GM20000 (cell line): ENCODE results near the gene PLPPR1.

Experiments
- DNase-seq: peaks from one replicate; pipeline ENCODE4 v3.0.0; 2012; ENCODE audit warnings: low spot score
- TF ChIP-seq, protein P1 (sequence below): IDR thresholded peaks from 2 replicates; pipeline ENCODE4 v1.5.1; 2012; ENCODE audit warnings: mild to moderate bottlenecking, control low read depth; ENCODE audit errors: extremely low read depth, missing control alignments

PLPPR1 gene

DNA sequence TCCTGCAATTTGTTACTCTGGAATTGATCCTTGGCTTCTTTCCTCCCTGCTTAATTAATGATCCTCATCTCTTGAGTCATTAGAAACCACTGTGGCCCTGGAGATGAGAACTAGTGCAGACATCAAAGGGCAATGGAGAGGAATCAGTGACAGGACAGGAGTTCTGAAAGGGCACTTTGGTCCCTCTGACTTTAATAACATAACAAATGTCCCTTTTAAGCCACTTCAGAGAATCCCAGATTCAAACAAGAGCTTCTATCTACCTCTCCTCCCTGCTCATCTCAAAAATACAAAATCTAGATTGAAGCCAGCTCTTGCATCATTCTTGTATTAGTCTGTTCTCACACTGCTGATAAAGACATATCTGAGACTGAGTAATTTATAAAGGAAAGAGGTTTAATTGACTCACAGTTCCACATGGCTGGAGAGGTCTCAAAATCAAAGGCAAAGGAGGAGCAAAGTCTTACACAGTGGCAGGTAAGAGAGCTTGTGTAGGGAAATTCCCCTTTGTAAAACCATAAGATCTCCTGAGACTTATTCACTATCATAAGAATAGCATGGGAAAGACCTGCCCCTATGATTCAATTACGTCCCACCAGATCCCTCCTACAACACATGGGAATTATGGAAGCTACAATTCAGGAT is 139.1 kb downstream of the PLPPR1 start:
- no peak for DNase-seq
- TF ChIP-seq, protein P1, sequence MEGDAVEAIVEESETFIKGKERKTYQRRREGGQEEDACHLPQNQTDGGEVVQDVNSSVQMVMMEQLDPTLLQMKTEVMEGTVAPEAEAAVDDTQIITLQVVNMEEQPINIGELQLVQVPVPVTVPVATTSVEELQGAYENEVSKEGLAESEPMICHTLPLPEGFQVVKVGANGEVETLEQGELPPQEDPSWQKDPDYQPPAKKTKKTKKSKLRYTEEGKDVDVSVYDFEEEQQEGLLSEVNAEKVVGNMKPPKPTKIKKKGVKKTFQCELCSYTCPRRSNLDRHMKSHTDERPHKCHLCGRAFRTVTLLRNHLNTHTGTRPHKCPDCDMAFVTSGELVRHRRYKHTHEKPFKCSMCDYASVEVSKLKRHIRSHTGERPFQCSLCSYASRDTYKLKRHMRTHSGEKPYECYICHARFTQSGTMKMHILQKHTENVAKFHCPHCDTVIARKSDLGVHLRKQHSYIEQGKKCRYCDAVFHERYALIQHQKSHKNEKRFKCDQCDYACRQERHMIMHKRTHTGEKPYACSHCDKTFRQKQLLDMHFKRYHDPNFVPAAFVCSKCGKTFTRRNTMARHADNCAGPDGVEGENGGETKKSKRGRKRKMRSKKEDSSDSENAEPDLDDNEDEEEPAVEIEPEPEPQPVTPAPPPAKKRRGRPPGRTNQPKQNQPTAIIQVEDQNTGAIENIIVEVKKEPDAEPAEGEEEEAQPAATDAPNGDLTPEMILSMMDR = no peak

DNA sequence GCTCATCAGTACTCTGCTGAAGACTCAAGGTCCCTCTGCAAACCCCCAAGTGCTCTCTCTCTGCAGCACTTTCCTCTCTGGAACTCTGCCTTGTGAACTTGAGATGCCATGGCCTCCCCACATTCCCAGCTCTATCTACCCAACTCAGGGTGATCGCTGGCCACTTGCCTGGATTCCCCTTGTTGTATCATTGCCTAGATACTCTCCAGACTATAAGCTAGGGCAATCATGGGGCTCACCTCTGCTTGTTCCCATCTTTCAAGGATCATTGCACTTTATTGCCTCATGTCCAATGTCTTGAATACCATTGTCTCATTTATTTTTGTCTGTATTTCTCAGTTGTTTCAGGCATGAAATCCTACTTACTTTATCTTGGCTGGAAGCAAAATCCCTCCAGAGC is 144.1 kb downstream of the PLPPR1 start:
- TF ChIP-seq, protein P1 = no peak
- DNase-seq = no peak

DNA sequence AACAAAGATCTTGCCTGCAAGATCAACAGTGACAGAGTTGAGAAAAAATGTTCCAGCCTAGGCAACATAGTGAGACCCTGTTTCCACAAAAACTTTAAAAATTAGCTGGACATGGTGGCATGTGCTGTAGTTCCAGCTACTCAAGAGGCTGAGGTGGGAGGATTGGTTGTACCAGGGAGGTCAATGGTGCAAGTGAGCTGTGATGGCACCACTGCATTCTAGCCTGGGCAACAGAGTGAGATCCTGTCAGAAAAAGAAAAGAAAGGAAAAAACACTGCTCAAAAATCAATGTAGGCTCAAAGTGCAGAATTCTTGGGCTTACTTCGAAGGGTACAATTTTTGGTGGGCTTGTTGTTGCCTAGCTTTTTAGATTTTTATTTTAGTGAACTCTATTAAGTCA is 145.4 kb downstream of the PLPPR1 start:
- TF ChIP-seq, protein P1 = no peak

DNA sequence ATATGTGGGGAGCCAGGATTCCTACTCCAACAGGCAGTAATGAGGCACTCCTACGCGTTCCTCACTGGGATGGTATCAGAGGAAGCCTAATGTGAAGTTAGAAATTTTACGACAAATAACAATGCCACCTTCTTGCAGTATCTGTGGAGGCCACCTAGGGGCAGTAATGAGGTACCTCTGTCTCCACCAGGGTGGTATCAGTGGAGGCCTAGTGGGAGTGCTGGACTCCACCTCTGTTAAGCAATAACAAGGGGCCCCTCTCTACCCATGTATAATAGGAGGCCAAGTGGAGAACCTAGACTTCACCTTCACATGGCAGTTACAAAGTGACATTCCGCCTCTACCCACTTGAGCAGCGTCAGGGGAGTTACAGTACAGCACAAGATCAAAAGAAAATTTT is 147.9 kb downstream of the PLPPR1 start:
- no peak for DNase-seq
- TF ChIP-seq, protein P1 = no peak

More for the DNA sequence above, 145.4 kb downstream of the PLPPR1 start:
- no peak for DNase-seq

DNA sequence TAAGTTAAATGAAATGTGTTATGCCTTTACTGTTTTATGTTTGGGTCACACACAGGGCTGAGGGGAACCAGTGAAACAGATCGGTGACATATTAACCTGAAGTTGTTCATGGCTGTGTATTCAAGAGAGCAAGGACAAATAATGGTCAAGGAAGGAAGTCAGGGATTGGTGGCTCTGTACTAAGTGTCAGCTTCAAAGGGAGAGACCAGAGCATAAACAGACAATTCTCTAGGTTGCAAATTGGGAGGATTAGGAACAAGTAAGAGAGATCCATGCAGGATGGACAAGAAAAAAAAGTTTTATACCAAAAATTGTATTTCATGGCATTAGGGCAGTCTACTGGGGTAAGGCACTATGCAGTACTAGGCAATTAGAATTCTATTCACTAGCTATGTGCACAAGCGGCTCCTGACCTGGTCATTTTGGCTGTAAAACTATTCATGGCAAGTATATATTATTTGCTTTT is 156.3 kb downstream of the PLPPR1 start:
- TF ChIP-seq, protein P1 = no peak
- DNase-seq = no peak

DNA sequence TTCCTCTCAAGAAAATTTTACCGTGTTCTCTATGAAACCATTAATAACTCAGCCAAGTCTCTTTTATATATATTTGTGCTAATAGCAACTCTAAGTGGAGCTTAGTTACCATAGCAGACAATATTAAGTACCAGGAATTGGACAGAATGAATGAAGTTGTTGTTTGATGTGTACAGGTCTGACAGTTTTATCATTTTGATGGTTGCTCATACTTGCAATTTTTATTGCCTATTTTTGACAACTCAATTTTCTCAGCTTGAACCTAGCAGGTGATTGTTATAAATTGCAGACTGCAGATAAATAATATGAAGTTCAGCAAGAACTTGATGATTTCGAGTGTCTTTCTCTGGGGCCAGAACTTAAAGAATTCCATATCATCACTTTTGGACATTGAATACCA is 163.2 kb downstream of the PLPPR1 start:
- TF ChIP-seq, protein P1 = no peak
- no peak for DNase-seq

DNA sequence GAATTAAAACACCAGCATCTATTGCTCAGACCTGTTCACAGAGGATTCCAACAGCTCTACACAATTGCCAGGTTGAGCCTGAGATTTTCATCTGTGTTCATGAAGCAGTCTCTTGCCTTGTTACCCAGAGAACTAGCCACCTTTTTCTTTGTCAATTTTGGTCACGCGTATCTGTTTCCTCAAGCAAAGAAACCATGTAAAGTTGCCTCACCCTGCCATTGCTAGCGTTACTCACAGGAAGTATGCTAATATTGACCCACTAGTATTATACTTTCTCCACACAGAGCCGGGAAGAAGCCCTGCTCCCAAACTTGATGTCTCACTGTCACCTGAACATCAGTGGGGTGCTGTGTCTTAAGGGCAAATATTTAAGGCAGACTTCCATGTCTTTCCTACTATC is 168.5 kb downstream of the PLPPR1 start:
- DNase-seq = no peak
- TF ChIP-seq, protein P1 = no peak
